Activated CD4-positive, CD25-positive, alpha-beta regulatory T cell treated with anti-CD3 and anti-CD28 coated beads, Interleukin-2, amount 50 U/mL, for 16 hours (primary cell): Measurements from ENCODE around the gene SLC35F3.

Experiments
- DNase-seq: peaks from one replicate; pipeline ENCODE4 v3.0.0-alpha.2; 2020; ENCODE audit warnings: low read depth, low spot score

SLC35F3 gene

GRCh38 chr1:234253732-234254131 lies 349.3 kb downstream of the SLC35F3 start:
- DNase-seq: no peak

DNA sequence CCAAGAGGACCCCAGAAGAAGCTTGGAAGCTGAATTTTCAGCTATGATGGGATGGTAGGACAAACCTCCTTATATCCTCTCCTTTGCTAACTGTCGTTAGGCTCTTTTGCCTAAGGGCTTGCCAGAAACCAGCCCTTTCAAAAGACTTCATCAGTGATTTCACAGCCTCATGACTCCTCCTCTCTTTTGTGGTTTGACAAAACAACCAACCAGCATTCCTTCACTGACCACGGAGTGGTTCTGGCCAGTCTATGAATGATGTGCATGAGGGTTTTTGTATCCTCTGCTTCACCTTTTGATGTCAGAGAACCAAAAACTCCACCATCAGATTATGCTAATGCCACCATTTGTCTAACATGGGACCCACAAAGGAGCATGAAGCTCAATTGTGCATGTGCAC lies 351.9 kb downstream of the SLC35F3 start:
- DNase-seq: no peak

DNA sequence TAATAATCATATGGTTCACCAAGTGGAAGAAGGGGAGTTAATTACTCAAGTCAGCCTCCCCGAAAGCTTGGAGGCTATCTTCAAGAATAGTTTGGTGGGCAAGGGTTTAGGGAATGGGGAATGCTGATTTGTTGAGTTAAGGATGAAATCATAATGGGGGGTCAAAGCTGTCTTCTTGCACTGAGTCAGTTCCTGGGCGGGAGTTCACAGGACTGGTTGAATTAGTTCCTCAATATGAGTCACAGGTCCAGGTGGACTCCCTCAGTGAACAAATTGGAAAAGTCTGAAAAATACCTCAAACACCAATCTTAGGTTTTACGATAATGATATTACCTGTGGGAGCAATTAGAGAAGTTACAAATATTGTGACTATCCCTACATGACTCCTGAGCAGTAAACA lies 353.6 kb downstream of the SLC35F3 start:
- no peak for DNase-seq

GRCh38 chr1:234260578-234260977 lies 356.1 kb downstream of the SLC35F3 start:
- DNase-seq: no peak

GRCh38 chr1:234261545-234261944 lies 357.1 kb downstream of the SLC35F3 start:
- no peak for DNase-seq

GRCh38 chr1:234262007-234262753 lies 357.7 kb downstream of the SLC35F3 start:
- DNase-seq: no peak

DNA sequence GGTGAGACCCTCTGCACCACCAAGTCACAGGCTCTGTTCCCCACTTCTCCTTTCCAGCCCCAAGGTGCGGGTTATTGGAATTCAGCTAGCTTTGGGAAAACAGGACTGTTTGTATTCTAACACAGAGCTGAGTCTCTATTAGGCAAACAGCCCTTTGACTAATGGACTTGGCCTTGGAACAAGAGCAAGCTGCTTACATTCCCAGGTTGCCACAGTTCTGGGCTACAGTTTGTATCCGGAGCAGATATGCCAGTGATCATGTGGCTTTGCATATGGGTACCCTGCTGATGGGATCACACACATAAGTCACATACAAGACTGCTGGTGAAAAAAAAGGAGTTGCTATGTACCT lies 358.3 kb downstream of the SLC35F3 start:
- DNase-seq: no peak

DNA sequence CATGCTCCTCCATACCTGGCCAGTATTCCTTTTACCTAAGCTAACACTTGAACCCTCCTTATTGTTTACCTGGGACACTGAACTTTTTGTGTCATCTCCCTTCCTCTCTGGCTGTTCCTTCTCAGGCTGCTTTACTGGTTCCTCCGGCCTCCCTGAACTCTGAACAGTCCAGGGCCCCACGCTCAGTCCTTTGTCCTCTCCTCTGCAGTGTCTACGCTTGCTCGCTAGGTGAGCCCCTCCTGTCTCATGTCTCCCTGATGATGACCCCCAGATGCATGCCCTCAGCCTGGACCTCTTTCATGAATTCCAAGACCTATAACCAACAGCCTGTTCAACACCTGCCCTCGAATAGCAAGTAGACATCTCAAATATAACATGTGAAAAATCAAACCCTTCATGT lies 360.4 kb downstream of the SLC35F3 start:
- DNase-seq: no peak

- DNase-seq: no peak
Measured at GRCh38 chr1:234265321-234265720, 360.8 kb downstream of the SLC35F3 start.

GRCh38 chr1:234265861-234266260 lies 361.4 kb downstream of the SLC35F3 start:
- DNase-seq: no peak

GRCh38 chr1:234270093-234270492 lies 365.6 kb downstream of the SLC35F3 start:
- DNase-seq: no peak

GRCh38 chr1:234270581-234271242 lies 366.2 kb downstream of the SLC35F3 start:
- DNase-seq: no peak

GRCh38 chr1:234271243-234271606 lies 366.7 kb downstream of the SLC35F3 start:
- DNase-seq: no peak

DNA sequence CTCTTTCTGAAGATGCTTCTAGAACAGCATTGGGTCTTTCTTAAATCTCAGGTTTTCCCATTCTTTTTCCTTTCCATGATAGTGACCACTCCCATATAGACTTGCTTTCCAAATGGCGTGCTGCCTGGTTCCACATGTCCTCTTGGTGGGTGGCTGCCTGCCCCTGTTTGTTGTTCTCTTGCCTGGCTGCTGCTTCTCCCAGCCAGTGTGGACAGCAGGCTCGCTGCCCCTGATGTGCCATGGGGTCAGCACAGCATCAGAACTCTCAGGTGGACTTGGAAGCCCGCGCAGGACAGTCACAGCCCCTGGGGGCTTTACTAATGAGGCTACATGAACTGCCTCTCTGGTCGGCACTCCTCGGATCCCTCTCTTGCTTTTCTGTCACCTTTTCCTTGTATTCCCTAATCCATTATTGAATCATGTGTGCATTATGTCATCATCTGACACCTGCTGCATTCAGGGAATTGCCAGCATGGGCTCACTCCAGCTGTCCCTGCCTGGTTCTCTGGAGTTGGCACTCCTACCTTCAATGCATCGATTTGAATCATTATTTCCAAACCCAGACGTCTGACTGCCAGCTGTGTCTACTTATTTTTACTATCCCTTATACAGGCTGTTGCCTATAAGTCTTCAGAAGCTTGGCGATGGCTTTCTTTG lies 368.3 kb downstream of the SLC35F3 start:
- no peak for DNase-seq

DNA sequence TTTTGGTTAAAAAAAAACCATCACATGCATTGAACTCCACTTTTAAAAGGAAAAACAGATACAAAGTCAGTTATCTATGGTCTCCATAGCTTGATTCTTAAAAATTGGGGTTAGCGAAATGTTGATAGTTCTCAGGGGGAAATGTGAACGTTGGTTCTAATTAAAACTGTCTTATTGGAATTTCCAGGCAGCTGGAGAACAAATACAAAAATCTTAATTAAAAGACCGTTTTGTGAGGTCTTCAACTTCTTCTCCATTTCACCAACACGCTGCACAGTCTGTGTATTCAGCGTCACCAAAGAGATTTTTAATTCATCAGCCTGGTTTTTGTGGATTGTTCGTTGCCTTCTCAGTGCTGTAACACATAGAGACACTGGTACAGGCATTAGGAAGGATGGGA lies 369.5 kb downstream of the SLC35F3 start:
- DNase-seq: no peak

DNA sequence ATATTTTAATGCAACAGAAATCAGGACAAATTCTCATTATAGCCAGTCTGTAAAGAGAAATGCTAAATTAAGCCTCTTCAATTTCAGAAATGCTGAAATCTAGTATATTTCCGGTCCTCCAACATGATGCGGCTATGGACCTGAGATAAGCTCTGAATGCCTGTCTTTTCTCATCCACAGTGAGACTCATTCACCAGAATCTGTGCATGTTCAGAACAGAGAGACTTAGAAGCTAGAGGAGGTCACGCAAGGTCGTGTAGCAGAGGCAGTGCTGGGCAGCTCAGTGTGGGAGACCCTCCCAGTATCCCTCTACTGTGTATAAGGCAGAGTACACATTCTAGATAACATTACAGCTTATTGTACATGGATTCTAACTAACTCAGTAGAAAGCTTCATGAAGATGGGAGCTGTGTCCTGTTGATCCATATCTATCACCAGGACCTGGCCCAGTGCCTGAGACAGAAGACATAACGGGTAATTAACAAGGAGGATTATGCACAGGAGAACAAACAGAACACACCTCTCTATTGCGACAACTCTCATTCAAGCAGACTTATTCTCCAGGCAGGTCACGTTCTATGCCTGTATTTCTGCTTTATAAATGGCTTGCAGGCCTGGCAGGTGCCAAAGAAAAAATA lies 371.8 kb downstream of the SLC35F3 start:
- DNase-seq: no peak

- DNase-seq: no peak
Measured at GRCh38 chr1:234277161-234277868, 372.8 kb downstream of the SLC35F3 start.

GRCh38 chr1:234279021-234279420 lies 374.5 kb downstream of the SLC35F3 start:
- no peak for DNase-seq

DNA sequence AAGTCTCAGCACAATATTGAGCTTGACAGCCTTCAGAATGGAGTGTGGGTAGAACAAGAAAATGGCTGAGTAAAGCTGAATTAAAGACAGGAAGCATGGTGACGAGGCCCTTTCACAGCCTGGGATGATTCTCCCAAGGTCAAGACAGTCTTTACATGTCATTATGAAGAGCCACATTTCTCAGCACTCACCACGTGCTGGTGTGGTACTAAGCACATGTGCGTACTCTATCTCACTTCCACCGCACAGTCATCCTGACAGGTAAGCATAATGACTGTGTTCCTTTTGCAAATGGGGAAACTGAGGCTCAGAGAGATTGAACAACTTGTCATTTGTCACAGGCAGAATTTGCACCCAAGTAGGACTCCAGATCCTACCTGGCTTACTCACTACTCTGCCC lies 376.0 kb downstream of the SLC35F3 start:
- no peak for DNase-seq

DNA sequence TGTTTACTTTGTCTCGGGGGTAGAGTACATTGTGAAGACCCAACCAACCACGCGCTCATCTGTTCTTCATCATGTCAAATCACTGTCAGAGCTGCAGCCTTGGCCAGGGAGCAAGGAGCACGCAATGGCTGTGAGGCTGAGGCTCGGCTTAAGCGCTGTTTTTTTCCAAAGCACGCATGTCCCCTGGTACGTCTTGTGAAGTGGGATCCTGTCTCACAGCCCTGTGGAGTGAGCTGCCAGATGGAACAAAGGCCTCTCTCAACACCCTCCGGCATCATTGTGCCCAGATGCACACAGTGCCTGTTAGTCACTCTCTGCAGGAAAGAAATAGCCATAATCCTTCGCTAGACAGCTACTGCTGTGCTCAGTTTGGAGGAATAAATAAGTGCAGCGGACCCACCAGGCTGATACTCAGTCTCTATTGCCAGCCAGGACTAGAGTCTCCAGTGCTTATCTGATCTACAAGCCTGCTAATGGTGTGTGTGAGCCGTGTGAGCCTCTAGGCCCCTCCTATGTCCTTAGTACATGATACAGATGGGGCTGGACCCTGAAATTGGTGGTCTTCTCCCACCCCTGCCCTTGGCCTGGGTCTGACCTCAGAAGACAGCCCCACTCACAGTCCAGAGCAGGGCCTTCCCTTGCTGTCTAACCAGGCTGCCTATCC lies 377.5 kb downstream of the SLC35F3 start:
- no peak for DNase-seq

DNA sequence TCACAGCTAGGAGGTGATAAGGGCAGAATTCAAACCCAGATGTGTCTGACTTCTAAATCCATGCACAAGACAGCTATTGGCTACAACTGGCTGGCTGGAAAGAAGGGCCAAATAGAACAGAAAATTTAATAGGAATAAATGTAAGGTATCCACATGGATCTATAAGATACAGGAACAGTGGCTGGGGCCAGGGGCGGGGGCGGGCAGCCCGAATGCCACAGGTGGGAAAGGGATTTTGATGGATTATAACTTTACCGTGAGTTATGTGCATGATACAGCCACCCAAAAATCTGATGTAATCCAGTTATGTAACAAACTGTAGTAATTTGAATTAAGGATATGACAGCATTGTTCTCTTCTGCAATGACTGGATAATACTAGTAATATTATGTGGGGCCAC lies 381.7 kb downstream of the SLC35F3 start:
- DNase-seq: no peak
